ACC112 (cell line): ENCODE results near the gene ZNF26.
"Not testable (repeated sequence)": the region's sequence is repeated elsewhere in the genome, so short reads cannot be mapped to it uniquely, and the experiment has no call there.

Experiments
- H2AFZ ChIP-seq: fragments of 200-600 bp; sonication (generic); one replicate; pipeline ENCODE4 v1.6.0; 2017; ENCODE audit warnings: antibody characterized with exemption, low read length; ENCODE audit not compliant: unreplicated experiment
- H3K27ac ChIP-seq: fragments of 200-600 bp; sonication (generic); 2 replicates; pipeline ENCODE4 v1.5.1; 2014; ENCODE audit warnings: low read depth, mild to moderate bottlenecking, antibody characterized with exemption, low read length, moderate library complexity
- H3K27me3 ChIP-seq: fragments of 200-600 bp; sonication (generic); 2 replicates; pipeline ENCODE4 v1.6.1; 2014; ENCODE audit warnings: mild to moderate bottlenecking, antibody characterized with exemption, low read length, moderate library complexity, mixed read lengths; ENCODE audit not compliant: insufficient read depth
- H3K36me3 ChIP-seq: fragments of 200-600 bp; sonication (generic); 2 replicates; pipeline ENCODE4 v1.6.1; 2016; ENCODE audit warnings: mild to moderate bottlenecking, antibody characterized with exemption, low read length, moderate library complexity, mixed read lengths; ENCODE audit not compliant: insufficient read depth
- H3K4me1 ChIP-seq: fragments of 200-600 bp; sonication (generic); one replicate; pipeline ENCODE4 v1.6.1; 2016; ENCODE audit warnings: low read length, mixed read lengths; ENCODE audit not compliant: insufficient read depth, unreplicated experiment, control insufficient read depth
- H3K4me3 ChIP-seq: fragments of 200-600 bp; sonication (generic); 2 replicates; pipeline ENCODE4 v1.5.1; 2014; ENCODE audit warnings: mild to moderate bottlenecking, low read depth, low read length
- H3K79me2 ChIP-seq: fragments of 200-600 bp; sonication (generic); one replicate; pipeline ENCODE4 v1.6.0; 2016; ENCODE audit warnings: low read length; ENCODE audit not compliant: control insufficient read depth, unreplicated experiment, insufficient read depth

The ZNF26 gene

GRCh38 chr12:132986001-132986884 lies at the start of gene ZNF26:
TSS of gene ZNF26 (plus strand) at chr12:132986367. CDS start at chr12:132986841, 474 bp downstream.
- Histone ChIP-seq H3K36me3 (peaks cover 16% of the 10 kb centered on the region), H3K79me2 (peaks cover 44% of the 10 kb centered on the region), H3K4me1 (no peaks in the 10 kb centered on the region), H3K4me3 (peak within 1 kb of the TSS; percentile 89), H3K27ac (peak within 1 kb of the TSS; percentile 33; the same call in 1 of the 2 replicates), H3K27me3 (no peaks in the 10 kb centered on the region), H2AFZ (peak within 1 kb of the TSS; percentile 98)

GRCh38 chr12:132936921-132937320 lies 49.2 kb upstream of the ZNF26 start:
- not testable (repeated sequence) for H3K4me1 ChIP-seq, H2AFZ ChIP-seq, H3K27ac ChIP-seq, H3K4me3 ChIP-seq, H3K27me3 ChIP-seq, H3K79me2 ChIP-seq
- peaks cover 52% of the 10 kb centered on the region for H3K36me3 ChIP-seq

GRCh38 chr12:132937476-132937875 lies 48.7 kb upstream of the ZNF26 start:
- no peak overlapping the region for H3K27ac ChIP-seq
- no peak overlapping the region for H2AFZ ChIP-seq
- H3K4me3 ChIP-seq = no peak overlapping the region
- no peaks in the 10 kb centered on the region for H3K79me2 ChIP-seq
- no peaks in the 10 kb centered on the region for H3K27me3 ChIP-seq
- no peaks in the 10 kb centered on the region for H3K4me1 ChIP-seq
- H3K36me3 ChIP-seq = peaks cover 52% of the 10 kb centered on the region

- H3K27ac ChIP-seq, H3K27me3 ChIP-seq, H3K79me2 ChIP-seq, H3K4me3 ChIP-seq, H2AFZ ChIP-seq, H3K4me1 ChIP-seq: not testable (repeated sequence)
- H3K36me3 ChIP-seq = peaks cover 54% of the 10 kb centered on the region
Measured at GRCh38 chr12:132938807-132939206, 47.4 kb upstream of the ZNF26 start.

GRCh38 chr12:132940071-132940719 lies 46.0 kb upstream of the ZNF26 start:
- no peaks in the 10 kb centered on the region for H3K27me3 ChIP-seq
- H3K27ac ChIP-seq = no peak overlapping the region
- H3K4me3 ChIP-seq = no peak overlapping the region
- no peaks in the 10 kb centered on the region for H3K4me1 ChIP-seq
- H3K36me3 ChIP-seq = peaks cover 62% of the 10 kb centered on the region
- no peaks in the 10 kb centered on the region for H3K79me2 ChIP-seq
- H2AFZ ChIP-seq = no peak overlapping the region

- Histone ChIP-seq H3K27ac (no peak overlapping the region), H3K79me2 (no peaks in the 10 kb centered on the region), H3K27me3 (no peaks in the 10 kb centered on the region), H3K36me3 (peaks cover 66% of the 10 kb centered on the region), H2AFZ (no peak overlapping the region), H3K4me3 (no peak overlapping the region), H3K4me1 (no peaks in the 10 kb centered on the region)
Measured at GRCh38 chr12:132941336-132941954, 44.7 kb upstream of the ZNF26 start.

- no peak overlapping the region for H3K4me3 ChIP-seq
- no peaks in the 10 kb centered on the region for H3K4me1 ChIP-seq
- no peak overlapping the region for H2AFZ ChIP-seq
- no peaks in the 10 kb centered on the region for H3K27me3 ChIP-seq
- H3K27ac ChIP-seq = no peak overlapping the region
- H3K79me2 ChIP-seq = no peaks in the 10 kb centered on the region
- peaks cover 67% of the 10 kb centered on the region for H3K36me3 ChIP-seq
Measured at GRCh38 chr12:132942611-132943010, 43.6 kb upstream of the ZNF26 start.

- H3K27ac ChIP-seq = no peak overlapping the region
- H3K4me1 ChIP-seq = no peaks in the 10 kb centered on the region
- no peaks in the 10 kb centered on the region for H3K27me3 ChIP-seq
- H2AFZ ChIP-seq = no peak overlapping the region
- no peak overlapping the region for H3K4me3 ChIP-seq
- H3K79me2 ChIP-seq = peaks cover 12% of the 10 kb centered on the region
- peaks cover 89% of the 10 kb centered on the region for H3K36me3 ChIP-seq
Measured at GRCh38 chr12:132945806-132946205, 40.4 kb upstream of the ZNF26 start.

- no peaks in the 10 kb centered on the region for H3K4me1 ChIP-seq
- peaks cover 17% of the 10 kb centered on the region for H3K79me2 ChIP-seq
- H3K27me3 ChIP-seq = no peaks in the 10 kb centered on the region
- no peak overlapping the region for H2AFZ ChIP-seq
- H3K4me3 ChIP-seq = no peak overlapping the region
- H3K36me3 ChIP-seq = peaks cover 89% of the 10 kb centered on the region
- H3K27ac ChIP-seq = no peak overlapping the region
Measured at GRCh38 chr12:132946246-132946820, 39.8 kb upstream of the ZNF26 start.

GRCh38 chr12:132948146-132949066 lies 37.8 kb upstream of the ZNF26 start:
- no peak overlapping the region for H3K4me3 ChIP-seq
- no peak overlapping the region for H2AFZ ChIP-seq
- H3K27me3 ChIP-seq = no peaks in the 10 kb centered on the region
- no peaks in the 10 kb centered on the region for H3K4me1 ChIP-seq
- H3K79me2 ChIP-seq = peaks cover 35% of the 10 kb centered on the region
- no peak overlapping the region for H3K27ac ChIP-seq
- peaks cover 84% of the 10 kb centered on the region for H3K36me3 ChIP-seq
